Kidney glomerular epithelial cell (primary cell): ENCODE data around the gene CST9L.
A peak's percentile ranks its signal among the peaks of the same experiment; 100 is the strongest.
"Not testable (repeated sequence)": the region's sequence is repeated elsewhere in the genome, so short reads cannot be mapped to it uniquely, and the experiment has no call there.

Experiments
- DNase-seq: peaks from one replicate; lab custom pipeline; 2025; lab: John Stamatoyannopoulos, UW

The CST9L gene

GRCh38 chr20:23586735-23587525 lies 18.6 kb upstream of the CST9L start:
- DNase-seq: no peak

DNA sequence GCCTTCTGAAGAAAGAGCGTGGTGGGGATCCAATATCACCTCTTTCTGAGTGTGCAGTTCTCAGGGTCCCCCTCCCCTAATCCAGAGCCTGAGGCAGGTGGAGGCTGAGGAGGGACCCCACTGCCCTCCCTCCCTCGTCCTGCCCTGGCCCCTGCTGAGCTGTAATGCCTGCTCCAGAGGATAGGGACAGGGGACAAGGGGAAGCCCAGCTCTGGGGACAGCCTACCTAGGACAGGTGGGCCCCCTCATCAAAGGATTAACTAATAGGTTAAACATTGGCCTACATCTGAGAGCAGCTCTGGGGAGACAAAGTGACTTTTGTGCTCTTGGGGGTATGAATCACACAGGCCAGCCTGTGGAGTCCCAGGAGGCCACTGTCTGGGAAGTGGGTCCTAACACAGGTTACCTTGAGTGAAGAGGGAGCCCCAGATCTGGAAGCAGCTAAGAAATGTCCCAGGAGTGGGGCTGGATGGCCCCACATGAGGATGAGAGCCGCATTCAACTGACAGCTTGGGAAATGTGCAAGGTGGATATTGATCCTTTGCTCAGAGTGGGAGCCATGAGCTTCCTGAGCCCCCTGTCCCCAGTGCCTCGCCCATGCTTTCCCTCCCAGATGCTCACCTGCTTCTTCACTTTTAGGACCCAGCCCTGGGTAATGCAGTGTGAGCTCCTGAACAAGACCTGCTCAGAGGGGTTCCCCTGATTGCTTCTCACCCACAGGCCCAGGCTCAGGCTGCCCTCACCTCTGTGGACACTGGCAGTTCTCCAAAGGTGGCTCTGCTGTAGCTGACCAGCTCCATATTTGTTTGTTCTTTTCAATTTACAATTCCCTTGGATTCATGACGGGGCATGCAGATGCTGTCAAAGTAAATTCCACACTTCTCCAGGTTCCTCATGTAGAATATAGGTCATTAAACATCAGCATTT lies 17.8 kb upstream of the CST9L start:
- DNase-seq: no peak

DNA sequence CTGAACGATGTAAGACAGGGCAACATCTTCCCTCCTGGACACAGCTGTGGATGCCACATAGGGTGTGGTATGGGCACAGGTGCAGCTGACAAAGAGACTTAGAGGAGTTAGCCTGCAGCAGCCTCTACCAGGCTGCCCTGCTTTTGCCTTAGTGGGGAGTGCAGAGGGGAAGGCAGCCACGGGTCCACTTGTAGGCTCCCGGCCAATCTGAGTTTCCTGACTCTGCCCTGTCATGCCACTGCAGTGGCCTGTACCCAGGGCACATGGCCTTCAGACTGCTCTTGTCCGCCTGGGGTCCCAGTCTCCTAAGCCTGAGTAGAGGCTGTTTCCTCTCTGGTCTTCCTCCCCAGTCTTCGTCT lies 17.1 kb upstream of the CST9L start:
- DNase-seq: no peak

- DNase-seq: no peak
Measured at GRCh38 chr20:23584434-23585199, 16.3 kb upstream of the CST9L start.

DNA sequence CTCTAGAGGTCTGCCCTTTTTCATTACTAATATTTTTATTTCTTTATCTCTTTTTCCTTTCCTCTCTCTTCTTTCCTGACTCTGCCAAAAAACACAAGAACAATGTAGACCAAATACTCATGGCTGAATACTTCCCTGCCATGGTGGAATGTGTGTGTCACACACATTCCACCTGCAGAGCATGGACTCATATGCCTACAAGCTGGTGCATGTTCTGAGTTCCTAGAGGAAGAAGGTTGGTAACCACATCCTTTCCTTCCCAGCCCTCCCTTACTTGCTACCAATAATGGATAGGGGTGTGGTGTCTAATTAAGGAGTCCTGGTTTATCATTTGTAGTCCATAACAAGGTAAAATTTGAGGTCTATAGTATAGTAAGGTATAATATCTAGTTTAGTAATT lies 15.2 kb upstream of the CST9L start:
- peak; percentile 14 for DNase-seq

- DNase-seq: no peak
Measured at GRCh38 chr20:23582293-23582692, 14.0 kb upstream of the CST9L start.

- not testable (repeated sequence) for DNase-seq
Measured at GRCh38 chr20:23581833-23582232, 13.5 kb upstream of the CST9L start.

DNA sequence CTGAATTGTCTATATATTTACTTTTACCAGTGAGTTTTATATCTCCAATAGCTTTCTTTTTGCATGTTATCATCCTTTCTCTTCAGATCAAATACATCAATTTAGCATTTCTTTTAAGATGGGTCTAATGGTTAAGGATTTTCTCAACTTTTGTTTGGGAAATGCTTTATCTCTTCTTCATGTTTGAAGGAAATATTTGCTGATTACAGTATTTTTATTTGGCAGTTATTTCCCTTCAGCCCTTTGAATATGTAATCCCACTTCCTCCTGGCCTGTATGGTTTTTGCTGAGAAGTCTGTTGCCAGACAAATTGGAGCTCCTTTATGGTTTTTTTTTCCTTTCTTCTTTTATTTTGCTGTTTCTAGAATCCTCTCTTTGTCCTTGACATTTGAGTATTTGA lies 6.7 kb upstream of the CST9L start:
- no peak for DNase-seq

DNA sequence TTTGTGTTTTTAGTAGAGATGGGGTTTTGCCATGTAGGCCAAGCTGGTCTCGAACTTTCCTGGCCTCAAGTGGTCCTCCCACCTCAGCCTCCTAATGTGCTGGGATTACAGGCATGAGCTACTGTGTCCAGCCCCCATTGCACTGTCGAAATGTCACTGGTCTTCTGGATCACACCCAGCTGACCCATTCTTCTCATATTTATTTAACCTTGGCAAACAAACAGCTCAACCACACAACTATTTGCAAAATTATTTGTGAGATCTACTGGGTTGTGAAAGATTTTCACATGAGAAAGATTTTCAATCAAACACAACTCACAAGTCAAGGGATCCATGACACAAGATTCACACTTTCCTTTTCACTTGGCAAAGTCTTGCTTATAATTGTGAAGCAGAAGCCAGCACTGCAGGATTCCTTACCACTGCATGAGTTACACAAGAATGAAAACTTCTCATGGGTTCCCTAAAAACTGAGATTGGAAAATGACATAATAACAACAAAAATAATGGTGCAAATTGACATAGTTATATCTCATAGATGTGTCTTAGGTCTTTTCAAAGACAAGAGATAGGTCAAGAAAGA lies 2.0 kb upstream of the CST9L start:
- no peak for DNase-seq

- no peak for DNase-seq
Measured at GRCh38 chr20:23569570-23569969, 1.3 kb upstream of the CST9L start.

GRCh38 chr20:23568971-23569330 lies 667 bp upstream of the CST9L start:
- DNase-seq: no peak

GRCh38 chr20:23566199-23566932 lies 1.9 kb downstream of the CST9L start:
- no peak for DNase-seq

GRCh38 chr20:23565503-23566045 lies 2.7 kb downstream of the CST9L start:
- DNase-seq: no peak

- no peak for DNase-seq
Measured at GRCh38 chr20:23564927-23565326, 3.4 kb downstream of the CST9L start.

DNA sequence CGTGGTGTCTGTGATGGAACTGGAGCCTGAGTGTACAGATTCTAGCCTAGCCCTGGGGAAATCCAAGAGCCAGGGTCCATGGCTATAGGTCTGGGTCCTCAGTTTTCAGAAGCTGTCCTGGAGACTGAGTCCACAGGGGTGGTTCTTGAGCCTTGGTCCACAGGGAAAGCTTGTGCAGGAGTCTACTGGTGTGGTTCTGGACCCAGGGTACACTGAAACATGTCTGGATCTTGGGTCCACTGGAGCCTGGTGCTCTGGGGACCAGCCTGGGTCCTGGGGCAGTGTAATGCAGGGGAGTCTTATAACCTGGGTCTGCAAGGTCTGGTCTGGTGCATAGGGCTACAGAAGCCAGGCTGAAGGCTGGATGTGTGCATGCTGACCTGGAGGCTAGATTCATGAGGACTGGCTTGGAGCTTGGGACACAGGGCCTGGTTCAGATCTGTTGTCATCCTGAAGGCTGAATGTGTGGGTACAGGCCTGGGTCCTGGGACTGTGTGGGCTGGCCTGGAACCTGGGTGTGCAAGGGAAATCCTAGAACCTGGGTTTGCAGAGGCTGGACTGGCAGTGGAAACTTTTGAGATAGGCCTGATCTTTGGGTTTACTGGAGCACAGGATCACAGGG lies 5.5 kb downstream of the CST9L start:
- DNase-seq: no peak

DNA sequence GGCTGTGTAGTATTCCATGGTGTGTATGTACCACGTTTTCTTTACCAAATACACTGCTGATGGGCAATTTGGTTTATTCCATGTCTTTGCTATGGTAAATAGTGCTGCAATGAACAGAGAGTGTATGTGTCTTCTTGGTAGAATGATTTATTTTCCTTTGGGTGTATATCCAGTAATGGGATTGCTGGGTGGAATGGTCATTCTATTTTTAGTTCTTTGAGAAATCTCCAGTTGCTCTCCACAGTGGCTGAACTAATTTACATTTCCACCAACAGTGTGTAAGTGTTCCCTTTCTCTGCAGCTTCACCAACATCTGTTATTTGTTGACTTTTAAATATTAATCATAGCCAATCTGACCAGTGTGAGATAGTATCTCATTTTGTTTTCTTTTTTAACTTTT lies 13.9 kb downstream of the CST9L start:
- no peak for DNase-seq

DNA sequence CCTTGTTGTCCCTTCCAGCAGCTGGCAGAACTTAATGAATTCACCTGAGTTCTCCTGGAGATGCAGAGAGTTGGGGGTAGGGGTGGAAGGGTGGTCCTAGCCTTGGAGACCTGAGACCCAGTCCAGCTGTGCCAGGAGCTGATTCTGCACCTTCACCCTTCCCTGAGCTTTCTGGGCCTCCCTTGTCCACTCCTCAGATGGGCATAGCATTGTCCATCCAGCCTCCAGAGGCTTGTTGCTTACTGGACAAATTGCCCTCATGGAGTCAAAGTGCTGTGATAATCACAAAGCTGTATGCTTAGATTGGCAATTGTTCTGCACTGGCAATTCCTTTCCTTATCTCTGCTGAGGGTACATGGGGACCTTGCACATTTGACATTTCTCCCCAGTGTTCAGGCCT lies 16.5 kb downstream of the CST9L start:
- no peak for DNase-seq

DNA sequence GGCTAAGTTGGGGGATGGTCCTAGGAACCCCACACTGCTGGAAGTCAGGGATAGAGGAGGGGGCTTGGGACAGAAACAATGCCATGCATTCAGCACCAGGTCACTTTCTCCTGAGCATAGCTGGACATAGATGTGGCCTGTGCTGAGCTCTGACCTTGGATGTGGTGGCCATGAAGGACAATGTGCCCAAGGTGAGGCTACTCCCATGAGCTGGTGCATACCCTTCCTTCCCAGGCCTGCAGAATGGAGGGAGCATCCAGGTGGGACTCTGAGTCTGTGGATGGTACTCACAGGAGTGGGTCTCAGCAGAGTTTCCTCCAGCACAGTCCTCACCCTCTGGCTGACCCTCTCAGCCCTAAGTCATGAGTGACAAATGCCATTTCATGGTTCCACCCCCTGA lies 16.9 kb downstream of the CST9L start:
- no peak for DNase-seq

GRCh38 chr20:23550227-23550626 lies 18.1 kb downstream of the CST9L start:
- DNase-seq: no peak

DNA sequence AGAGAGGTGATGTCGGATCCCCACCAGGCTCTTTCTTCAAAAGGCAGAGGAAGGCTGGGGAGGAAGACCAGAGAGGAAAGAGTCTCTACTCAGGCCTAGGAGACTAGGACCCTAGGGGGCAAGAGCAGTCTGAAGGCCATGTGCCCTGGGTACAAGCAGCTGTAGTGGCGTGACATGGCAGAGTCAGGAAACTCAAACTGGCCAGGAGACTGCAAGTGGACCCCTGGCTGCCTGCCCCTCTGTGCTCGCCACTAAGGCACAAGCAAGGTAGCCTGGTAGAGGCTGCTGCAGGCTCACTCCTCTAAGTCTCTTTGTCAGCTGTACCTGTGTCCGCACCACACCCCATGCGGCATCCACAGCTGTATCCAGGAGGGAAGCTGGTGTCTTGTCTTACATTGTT lies 19.9 kb downstream of the CST9L start:
- DNase-seq: no peak

- no peak for DNase-seq
Measured at GRCh38 chr20:23547613-23548012, 20.7 kb downstream of the CST9L start.
